Keratinocyte (primary cell): Measurements from ENCODE around the gene PLS1.

Source experiments
- EZH2 ChIP-seq: IDR thresholded peaks from one replicate; pipeline ENCODE4 v1.6.1; 2012; ENCODE audit warnings: inconsistent platforms, mild to moderate bottlenecking, low read length, moderate library complexity
- TF ChIP-seq, protein P1 (sequence below), 3 experiments: IDR thresholded peaks in 1 of 3; conservative IDR thresholded peaks in 1 of 3; optimal IDR thresholded peaks in 1 of 3; 2 replicates in 2 of 3; 3 replicates in 1 of 3; pipeline versions ENCODE3 to v1.5.1; 2011; ENCODE audit warnings: low read length in 3 of 3, mild to moderate bottlenecking in 3 of 3, moderate library complexity in 2 of 3, control low read depth in 1 of 3, inconsistent platforms in 1 of 3; ENCODE audit not compliant: insufficient read depth in 2 of 3; ENCODE audit errors: extremely low read depth in 1 of 3

DNA sequence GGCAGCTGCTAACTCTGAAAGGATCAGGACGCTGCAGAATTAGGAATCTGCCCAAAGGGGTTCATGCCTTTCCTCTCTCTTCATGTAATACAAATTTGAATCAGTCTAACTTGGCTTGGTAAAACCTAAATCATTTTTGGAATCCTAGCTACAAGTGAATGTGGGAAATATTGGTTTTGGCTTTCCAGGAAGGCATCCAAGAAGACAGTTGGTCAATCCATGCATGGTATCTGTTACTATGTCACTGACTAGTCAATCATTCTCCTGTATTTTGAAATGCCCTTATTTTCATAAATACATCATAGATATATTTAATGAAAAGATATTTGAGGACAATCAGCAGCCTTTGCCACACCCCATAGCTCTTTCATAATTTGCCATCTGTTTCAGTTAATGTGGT lies 7.5 kb upstream of the PLS1 start:
- TF ChIP-seq, protein P1, sequence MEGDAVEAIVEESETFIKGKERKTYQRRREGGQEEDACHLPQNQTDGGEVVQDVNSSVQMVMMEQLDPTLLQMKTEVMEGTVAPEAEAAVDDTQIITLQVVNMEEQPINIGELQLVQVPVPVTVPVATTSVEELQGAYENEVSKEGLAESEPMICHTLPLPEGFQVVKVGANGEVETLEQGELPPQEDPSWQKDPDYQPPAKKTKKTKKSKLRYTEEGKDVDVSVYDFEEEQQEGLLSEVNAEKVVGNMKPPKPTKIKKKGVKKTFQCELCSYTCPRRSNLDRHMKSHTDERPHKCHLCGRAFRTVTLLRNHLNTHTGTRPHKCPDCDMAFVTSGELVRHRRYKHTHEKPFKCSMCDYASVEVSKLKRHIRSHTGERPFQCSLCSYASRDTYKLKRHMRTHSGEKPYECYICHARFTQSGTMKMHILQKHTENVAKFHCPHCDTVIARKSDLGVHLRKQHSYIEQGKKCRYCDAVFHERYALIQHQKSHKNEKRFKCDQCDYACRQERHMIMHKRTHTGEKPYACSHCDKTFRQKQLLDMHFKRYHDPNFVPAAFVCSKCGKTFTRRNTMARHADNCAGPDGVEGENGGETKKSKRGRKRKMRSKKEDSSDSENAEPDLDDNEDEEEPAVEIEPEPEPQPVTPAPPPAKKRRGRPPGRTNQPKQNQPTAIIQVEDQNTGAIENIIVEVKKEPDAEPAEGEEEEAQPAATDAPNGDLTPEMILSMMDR (optimal IDR thresholded peaks at IDR 0.05 in 1 of 3, IDR thresholded peaks at IDR 0.05 in 1 of 3, conservative IDR thresholded peaks at IDR 0.05 in 1 of 3; ENCODE audit: extremely low read depth in 1 of 3, insufficient read depth in 2 of 3, low read length in 3 of 3), result no peak
- TF ChIP-seq EZH2, result no peak
